22Rv1 (cell line): Measurements from ENCODE around the gene TRAPPC1.
A peak's percentile ranks its signal among the peaks of the same experiment; 100 is the strongest.

Experiments used
- H3K27ac ChIP-seq: fragments of 450-650 bp; 2 replicates; pipeline ENCODE4 v1.5.1; 2017
- ZFX ChIP-seq: fragments of 450-650 bp; IDR thresholded peaks from 2 replicates; pipeline ENCODE4 v1.6.1; 2017; ENCODE audit warnings: antibody characterized with exemption, borderline replicate concordance
- TF ChIP-seq, protein P1 (sequence below): fragments of 450-650 bp; IDR thresholded peaks from 2 replicates; pipeline ENCODE4 v1.5.1; 2017; ENCODE audit warnings: mild to moderate bottlenecking

Gene TRAPPC1

DNA sequence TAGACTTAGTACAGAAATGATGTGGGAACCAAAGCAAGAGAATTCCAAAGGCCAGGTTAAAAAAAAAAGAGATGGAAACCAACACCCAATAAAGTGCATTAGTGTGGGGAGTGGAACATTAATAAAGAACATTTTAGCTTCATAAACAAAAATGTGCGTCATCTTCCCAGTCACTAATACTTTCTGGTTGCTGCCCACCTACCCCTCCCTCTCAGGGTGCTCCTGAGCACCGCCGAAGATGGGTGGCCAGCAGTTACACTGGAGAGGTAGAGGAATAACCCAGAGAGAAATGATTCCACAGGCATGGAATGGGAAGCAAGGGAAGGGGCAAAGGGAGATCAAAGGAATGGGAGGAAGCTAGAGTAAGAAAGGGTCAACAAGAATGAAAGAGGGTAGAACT is 49.1 kb downstream of the TRAPPC1 start:
- H3K27ac ChIP-seq, result peak overlapping the region; percentile 100
- no peak for TF ChIP-seq ZFX
- TF ChIP-seq, protein P1, sequence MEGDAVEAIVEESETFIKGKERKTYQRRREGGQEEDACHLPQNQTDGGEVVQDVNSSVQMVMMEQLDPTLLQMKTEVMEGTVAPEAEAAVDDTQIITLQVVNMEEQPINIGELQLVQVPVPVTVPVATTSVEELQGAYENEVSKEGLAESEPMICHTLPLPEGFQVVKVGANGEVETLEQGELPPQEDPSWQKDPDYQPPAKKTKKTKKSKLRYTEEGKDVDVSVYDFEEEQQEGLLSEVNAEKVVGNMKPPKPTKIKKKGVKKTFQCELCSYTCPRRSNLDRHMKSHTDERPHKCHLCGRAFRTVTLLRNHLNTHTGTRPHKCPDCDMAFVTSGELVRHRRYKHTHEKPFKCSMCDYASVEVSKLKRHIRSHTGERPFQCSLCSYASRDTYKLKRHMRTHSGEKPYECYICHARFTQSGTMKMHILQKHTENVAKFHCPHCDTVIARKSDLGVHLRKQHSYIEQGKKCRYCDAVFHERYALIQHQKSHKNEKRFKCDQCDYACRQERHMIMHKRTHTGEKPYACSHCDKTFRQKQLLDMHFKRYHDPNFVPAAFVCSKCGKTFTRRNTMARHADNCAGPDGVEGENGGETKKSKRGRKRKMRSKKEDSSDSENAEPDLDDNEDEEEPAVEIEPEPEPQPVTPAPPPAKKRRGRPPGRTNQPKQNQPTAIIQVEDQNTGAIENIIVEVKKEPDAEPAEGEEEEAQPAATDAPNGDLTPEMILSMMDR, result no peak

DNA sequence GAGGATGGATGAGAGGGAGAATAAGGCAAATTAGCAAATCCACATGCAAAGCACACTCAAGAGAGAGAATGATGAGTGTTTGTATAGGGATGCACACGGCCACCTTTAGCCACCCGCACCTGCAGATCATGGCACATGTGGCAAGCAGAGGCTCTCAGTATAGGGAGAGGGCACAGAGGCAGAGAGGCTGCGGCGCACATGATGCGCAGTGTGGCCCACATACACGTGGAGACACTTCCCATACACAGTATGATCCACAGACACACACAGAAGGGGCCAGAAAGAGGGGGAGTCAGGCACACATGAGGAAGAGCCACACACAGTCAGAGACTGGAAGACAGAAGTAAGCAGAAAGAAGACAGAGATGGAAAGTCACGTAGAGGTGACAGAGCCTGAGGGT is 49.7 kb downstream of the TRAPPC1 start:
- H3K27ac ChIP-seq, result peak overlapping the region; percentile 100; the same call in 1 of the 2 replicates
- TF ChIP-seq ZFX, result no peak
- TF ChIP-seq, protein P1, result no peak

DNA sequence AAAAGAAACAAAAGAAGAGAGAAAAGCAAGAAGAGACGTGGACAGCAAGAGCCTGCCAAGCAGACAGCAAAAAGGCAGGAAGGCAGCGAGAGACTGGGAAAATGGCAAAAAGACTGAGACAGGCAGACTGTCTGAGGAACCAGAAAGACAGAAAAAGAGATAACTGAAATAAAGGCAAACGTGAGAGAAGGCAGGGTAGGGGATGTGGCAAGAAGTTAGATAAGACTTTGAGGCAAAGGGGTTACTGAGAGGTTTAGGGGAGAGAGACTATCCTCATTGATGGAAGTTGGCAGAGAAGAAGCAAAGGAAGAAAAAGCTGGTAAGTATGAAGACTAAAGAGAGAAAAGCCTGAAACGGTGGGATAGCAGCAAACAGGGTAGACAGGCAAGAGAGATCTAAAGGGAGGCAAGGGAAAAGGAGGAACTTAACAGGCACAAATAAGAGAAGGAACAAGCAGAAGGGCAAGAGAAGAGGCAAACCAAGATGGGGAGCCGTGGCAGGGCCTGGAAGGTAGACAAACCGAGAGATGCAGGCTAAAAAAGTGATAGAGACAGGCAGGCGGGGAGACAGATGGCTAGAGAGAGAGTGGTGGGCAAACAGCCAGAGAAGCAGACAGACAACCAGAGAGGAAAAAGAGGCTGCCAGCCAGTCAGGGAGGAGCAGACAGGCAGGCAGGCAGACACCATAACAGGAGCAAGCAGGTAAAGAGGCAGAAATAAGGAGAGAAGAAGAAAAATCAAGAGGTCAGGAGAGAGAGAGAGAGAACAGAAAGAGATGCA is 50.3 kb downstream of the TRAPPC1 start:
- H3K27ac ChIP-seq, result peak overlapping the region; percentile 100
- TF ChIP-seq, protein P1, result no peak
- TF ChIP-seq ZFX, result no peak
